Thyroid gland (tissue), 4 donors: Measurements from ENCODE around the gene MYDGF.

Experiments
- POLR2A ChIP-seq, 2 donors: fragments of 450-650 bp; IDR thresholded peaks; one replicate each; pipeline ENCODE4 v1.6.1; 2017; ENCODE audit warnings: antibody characterized with exemption in 2 of 2, mild to moderate bottlenecking in 2 of 2, moderate library complexity in 1 of 2
- TF ChIP-seq, protein P1 (sequence below), 6 experiments: fragments of 200-600 bp in 3 of 6; fragments of 450-650 bp in 3 of 6; sonication (generic) in 3 of 6; IDR thresholded peaks; one replicate each; pipeline ENCODE4 v1.5.1; 2016 to 2019; ENCODE audit warnings: antibody characterized with exemption in 6 of 6, mild to moderate bottlenecking in 2 of 6, inconsistent platforms in 1 of 6, moderate library complexity in 1 of 6

DNA sequence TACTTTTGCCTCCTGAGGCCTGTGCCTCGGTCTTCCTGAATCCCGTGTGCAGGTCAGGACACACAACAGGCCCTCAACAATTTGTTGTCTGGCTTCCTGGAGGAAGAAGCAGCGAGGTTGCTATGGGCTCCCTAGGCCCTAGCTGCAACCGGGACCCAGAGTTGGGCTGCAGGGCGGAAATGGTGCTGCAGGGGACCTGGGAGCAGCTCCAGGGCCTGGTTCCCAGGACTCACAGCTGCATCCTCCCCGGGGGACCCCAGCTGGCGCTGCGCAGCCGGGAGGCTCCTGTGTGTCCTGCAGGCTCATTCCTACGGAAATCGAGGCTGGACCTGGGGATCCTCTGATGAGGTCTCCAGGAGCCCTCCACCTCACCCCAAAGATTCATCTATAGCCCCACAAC, 31.8 kb downstream of the MYDGF start:
- TF ChIP-seq, protein P1, sequence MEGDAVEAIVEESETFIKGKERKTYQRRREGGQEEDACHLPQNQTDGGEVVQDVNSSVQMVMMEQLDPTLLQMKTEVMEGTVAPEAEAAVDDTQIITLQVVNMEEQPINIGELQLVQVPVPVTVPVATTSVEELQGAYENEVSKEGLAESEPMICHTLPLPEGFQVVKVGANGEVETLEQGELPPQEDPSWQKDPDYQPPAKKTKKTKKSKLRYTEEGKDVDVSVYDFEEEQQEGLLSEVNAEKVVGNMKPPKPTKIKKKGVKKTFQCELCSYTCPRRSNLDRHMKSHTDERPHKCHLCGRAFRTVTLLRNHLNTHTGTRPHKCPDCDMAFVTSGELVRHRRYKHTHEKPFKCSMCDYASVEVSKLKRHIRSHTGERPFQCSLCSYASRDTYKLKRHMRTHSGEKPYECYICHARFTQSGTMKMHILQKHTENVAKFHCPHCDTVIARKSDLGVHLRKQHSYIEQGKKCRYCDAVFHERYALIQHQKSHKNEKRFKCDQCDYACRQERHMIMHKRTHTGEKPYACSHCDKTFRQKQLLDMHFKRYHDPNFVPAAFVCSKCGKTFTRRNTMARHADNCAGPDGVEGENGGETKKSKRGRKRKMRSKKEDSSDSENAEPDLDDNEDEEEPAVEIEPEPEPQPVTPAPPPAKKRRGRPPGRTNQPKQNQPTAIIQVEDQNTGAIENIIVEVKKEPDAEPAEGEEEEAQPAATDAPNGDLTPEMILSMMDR (IDR thresholded peaks at IDR 0.05), result no peak
- no peak for TF ChIP-seq POLR2A (IDR thresholded peaks at IDR 0.05)
